Skin of body (tissue), 2 donors: ENCODE data around the gene AAK1. TPM values are rescaled to one million over a fixed set of nuclear protein-coding genes. Genes with fewer than 3 reads are reported as not detected.
"Not testable (repeated sequence)": the region's sequence is repeated elsewhere in the genome, so short reads cannot be mapped to it uniquely, and the experiment has no call there.

Experiments used
- DNase-seq: peaks from one replicate; lab custom pipeline; 2025; lab: John Stamatoyannopoulos, UW
- total RNA-seq: library from RNA; depleted of rRNA; stranded (reverse); fragments of >200 nt; gene quantifications from one replicate; pipeline ENCODE4 v1.2.3, GENCODE V29; 2014

AAK1 gene
- total RNA-seq: 29.9 TPM

GRCh38 chr2:69643602-69644505, at the start of gene AAK1:
Gene AAK1 (minus strand): TSS chr2:69643739. CDS start chr2:69643040, 699 bp downstream.
- peak; percentile 97 for DNase-seq

DNA sequence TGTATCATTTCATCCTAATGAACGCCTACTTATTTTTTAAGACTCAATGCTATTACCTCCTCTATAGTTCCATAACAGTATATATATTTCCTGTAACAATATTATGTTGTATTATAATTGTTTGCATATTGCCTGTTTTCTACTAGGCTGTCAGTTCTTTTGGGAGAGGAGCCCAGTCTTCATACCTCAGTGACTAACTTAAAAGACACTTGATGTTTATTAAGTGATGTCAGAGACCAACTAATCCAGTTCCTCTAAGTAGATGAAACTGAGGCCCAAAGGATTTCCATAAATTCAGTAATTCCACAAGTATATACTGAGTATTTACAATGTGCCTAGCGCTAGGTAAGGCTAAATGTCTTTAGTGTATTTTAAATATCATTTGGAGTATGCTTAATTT, 48.9 kb upstream of the AAK1 start:
- no peak for DNase-seq

DNA sequence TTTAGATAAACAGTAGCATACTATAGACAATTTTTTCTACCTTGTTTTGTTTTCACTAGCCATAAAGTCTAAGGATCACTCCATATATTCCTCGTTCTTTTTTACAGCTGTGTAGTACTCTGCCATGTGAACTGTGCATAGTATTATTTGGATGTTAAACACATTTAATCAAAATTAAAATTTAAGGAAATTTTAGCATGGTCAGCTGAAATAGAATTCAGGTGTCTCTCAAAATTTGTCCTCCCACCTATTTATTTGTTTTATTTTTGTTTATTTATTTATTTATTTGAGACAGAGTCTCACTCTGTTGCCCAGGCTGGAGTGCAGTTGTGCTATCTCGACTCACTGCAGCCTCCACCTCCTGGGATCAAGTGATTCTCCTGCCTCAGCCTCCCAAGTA, 46.4 kb upstream of the AAK1 start:
- DNase-seq: no peak

GRCh38 chr2:69689466-69689865, 45.9 kb upstream of the AAK1 start:
- no peak for DNase-seq

GRCh38 chr2:69687971-69688611, 44.6 kb upstream of the AAK1 start:
- DNase-seq: no peak

DNA sequence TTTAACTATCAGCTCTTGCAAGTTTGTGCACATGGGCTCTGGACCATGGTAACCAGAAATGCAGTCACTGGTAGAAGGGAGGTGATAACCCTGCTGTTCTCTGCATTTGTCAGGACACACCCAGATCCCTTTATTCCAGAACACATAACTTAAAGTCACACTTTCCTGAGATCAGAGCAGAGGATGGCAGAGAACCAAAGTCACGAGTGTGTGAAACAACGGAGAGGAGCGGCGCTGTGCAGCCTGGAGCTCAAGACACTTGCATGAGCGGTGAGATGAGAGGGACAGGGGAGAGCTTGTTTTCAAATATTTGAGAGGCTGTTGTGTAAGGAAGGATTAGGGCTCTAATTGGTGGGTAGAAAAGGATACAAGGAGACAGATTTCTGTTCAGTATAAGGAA, 43.3 kb upstream of the AAK1 start:
- DNase-seq: no peak

DNA sequence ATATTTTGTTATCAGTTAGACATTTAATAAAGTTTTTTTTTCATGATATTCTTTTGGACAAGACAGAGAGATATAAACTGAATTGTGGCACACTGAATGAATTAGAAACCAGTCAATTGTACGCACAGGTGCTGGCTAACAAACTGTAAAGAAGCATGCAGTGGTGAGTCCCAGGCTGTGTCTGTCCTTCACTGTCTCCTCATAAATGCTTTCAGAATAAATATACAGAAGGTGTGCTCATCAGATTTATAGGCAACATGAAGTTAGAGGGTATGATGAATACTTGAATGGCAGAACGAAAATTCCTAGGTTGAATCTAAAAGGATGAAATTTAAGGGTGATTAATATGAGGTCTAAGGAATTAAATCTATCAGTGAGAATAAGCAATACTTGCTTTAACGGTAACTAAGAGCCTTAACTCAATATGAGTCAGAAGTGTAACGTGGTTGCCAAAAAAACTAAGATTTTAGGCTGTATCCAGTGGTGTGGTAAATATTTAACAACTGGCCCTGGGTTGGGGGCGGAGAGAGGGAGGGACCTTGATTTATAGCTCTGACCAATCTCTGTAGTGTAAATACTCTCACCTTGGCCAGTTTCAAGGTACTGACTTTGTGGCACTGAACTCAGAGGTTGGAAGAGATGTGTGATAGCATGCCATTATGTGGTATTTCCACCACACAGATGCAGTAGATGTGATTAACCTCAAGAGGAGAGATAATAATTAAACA, 41.9 kb upstream of the AAK1 start:
- DNase-seq: no peak

DNA sequence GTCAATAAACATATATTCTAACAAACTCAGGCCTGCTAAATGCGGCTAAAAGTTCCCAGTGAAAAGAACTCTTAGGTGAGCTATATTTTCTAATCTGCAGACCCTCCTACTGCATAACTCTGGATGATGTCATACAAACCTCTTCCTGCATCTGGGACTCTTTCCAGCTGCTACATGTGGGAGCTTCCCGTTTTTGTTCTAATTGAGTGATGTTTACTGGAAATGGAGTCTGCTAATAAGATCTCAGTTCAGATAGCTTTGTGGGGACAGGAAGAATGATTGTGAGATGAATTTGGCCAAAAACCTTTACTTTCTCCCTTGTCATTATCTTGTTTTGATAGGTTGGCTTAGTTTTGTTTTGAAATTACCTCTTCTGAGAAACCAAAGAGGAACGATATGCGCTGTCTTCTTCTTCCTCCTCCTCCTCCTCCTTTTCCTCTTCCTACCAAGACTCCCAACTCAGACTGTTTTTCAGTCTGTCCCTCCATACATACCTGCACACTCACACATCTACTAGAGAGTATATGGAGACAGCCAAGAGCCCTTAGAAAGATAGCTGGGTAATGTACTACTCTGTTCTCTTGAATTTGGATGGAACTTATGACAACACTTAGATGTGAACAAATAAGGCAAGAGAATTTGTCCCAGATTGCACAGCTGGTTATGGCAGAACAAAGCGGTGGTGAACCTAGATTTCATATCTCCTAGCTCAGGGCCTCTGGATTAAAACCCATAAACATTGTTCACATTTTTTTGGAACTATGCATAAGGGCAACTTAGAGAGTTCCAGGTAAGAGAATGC, 39.8 kb upstream of the AAK1 start:
- peak; percentile 52 for DNase-seq

GRCh38 chr2:69682525-69682924, 39.0 kb upstream of the AAK1 start:
- no peak for DNase-seq

DNA sequence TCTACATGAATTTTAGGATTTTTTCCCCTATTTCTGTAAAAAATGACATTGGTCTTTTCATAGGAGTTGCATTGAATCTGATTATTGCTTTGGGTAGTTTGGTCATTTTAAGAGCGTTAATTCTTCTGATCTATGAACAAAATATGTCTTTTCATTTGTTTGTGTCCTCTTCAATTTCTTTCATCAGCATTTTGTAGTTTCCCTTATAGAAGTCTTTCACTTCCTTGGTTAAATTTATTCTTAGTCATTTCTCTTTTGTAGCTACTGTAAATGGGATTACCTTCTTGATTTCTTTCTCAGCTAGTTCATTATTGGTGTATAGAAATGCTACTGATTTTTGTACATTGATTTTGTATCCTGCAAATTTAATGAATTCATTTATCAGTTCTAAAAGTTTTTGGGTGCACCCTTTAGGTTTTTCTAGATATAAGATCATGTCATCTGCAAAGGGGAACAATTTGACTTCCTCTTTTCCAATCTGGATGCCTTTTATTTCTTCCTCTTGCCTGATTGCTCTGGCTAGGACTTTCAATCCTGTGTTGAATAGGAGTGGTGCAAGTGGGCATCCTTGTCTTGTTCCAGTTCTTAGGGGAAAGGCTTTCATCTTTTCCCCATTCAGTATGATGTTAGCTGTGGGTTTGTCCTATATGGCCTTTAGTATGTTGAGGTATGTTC, 36.6 kb upstream of the AAK1 start:
- DNase-seq: no peak

GRCh38 chr2:69677914-69678313, 34.4 kb upstream of the AAK1 start:
- no peak for DNase-seq

DNA sequence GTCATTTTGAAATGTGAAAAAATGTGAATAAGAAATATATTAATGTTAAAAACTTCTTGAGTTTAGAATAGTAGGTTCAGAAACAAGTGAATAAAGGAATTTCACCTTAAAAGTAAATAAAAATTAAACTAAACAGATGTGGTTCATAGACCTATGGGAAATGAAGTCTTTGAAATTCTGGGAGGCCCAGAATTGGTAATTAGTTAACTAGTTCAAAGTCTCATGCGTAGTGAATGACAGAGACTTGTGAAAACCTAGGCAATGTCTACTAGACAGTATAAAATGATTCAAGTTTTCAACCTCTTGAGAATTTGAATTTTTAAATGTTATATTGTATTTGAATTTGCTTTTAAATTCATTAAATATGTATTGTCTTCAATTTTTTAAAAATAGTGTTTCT, 32.6 kb upstream of the AAK1 start:
- DNase-seq: no peak

DNA sequence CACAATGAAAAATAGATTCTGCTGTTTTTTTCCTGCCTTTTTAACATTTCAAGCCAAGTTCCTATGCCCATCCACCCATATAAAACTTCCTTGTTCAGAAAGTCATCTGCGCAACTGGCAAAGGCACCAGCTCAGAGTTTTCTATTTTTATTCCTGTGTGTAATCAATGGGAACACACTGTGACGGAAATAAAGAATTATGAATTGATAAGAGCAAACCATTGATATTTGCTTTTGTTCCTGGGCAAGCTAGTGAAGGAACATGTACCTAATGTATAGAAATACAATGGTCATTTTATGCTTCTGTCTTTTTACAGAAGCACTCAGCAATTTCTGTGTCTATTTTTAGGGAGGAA, 30.8 kb upstream of the AAK1 start:
- no peak for DNase-seq

- DNase-seq: not testable (repeated sequence)
These were observed 29.6 kb upstream of the AAK1 start for GRCh38 chr2:69673098-69673497.

GRCh38 chr2:69669666-69670065, 26.1 kb upstream of the AAK1 start:
- no peak for DNase-seq

DNA sequence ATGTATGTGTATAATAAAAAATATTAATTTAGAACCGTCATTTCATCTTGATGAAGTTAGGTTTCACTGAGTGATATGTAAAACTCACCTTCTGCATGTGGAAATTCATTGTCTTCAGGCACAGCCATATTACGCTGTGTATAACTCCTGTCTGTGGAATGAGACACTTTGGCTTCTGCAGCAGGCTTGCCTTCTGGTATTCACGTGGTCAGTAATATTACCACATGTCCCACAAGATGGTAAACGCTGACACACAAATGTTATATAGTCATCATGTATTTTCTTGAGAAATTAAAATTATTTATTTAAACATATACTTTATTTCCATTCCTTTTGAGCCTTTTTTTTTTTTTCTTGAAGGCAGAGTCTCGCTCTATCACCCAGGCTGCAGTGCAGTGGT, 25.1 kb upstream of the AAK1 start:
- DNase-seq: no peak

DNA sequence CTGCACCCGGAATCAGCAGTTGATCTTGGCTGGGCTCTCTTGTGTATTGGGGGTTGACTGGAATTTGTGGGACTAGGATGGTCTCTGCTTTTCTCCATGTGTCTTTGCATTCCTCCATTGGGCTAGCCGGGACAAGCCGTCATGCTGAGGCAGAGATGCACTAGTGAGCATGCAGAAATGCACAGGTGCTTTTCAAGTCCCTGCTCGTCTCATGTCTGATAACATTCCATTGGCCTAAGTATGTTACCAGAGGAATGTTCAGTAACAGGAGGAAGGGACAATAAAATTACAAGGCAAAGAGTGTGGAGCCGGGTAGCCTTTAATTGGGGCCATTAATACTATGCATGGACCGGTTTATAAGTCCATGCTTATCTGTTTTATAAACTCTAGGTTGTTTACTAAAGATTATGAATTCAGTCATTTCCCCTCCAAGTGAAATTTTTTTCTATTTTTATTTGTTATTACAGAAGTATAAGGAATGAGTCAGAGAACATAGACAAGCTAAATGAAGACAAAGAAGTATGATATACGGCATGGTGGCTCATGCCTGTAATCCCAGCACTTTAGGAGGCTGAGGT, 24.4 kb upstream of the AAK1 start:
- no peak for DNase-seq

GRCh38 chr2:69665152-69665551, 21.6 kb upstream of the AAK1 start:
- DNase-seq: no peak

DNA sequence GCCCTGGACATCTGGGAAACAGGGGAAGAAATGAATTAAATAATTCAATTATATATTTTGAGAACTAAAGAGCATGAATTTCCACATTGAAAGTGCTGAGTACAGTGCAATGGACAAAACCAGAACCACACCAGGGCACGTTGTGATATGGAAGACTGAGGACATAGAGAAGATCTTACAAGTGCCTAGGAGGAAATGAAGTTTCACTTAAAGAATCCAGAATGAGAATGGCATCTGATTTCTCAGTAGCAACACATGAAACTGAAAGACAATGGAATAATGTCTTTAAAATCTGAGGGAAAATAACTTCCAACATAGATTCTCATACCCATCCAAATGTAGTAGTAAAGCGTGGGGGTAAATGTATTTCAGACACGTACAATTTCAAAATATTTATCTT, 20.3 kb upstream of the AAK1 start:
- no peak for DNase-seq

GRCh38 chr2:69662547-69662946, 19.0 kb upstream of the AAK1 start:
- DNase-seq: not testable (repeated sequence)

DNA sequence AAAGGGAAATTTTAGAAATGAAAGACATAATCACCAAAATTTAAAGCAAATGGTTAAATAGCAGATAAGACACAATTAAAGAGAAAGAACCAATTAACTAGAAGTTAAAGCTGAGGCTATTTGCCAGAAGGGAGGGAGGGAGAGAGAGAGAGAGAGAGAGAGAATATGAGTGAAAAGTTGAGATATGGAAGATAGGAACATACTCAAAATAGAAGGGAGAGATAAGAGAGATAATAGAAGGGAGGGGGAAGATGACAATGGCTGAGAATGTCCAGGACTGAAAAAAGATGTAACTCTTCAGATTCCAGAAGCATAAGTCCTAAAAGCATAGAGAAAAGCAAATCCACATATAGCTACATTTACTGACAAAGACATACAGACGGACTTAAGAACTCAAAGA, 17.1 kb upstream of the AAK1 start:
- DNase-seq: no peak
